AG04450 (cell line): Measurements from ENCODE around the gene SPRED3. TPM values are rescaled to one million over a fixed set of nuclear protein-coding genes. Genes with fewer than 3 reads are reported as not detected.
A peak's percentile ranks its signal among the peaks of the same experiment; 100 is the strongest.

Experiments
- CTCF ChIA-PET: fragments of 300-600, 350-600 bp; formaldehyde crosslinking; extraction: SDS; loops from one replicate; lab custom pipeline; 2022; ENCODE audit warnings: antibody characterized with exemption, inconsistent platforms; lab: Charles Lee
- POLR2A ChIA-PET: fragments of 350-600 bp; formaldehyde crosslinking; extraction: SDS; loops from one replicate; lab custom pipeline; 2021; ENCODE audit warnings: antibody characterized with exemption, inconsistent platforms; lab: Yijun Ruan, JAX
- DNase-seq: peaks from one replicate; pipeline ENCODE4 v3.0.0-alpha.2; 2011; ENCODE audit warnings: low read depth, low spot score
- H3K27ac ChIP-seq: one replicate; pipeline ENCODE4 v1.5.1; 2012; ENCODE audit warnings: low read depth, low read length, control low read depth
- H3K27me3 ChIP-seq: one replicate; pipeline ENCODE4 v1.6.0; 2012; ENCODE audit warnings: low read length; ENCODE audit not compliant: control insufficient read depth, insufficient read depth
- H3K4me3 ChIP-seq: 2 replicates; pipeline ENCODE4 v1.5.1; 2011; ENCODE audit warnings: mild to moderate bottlenecking, low read depth, low read length, control low read depth
- H3K9me3 ChIP-seq: 2 replicates; pipeline ENCODE4 v1.5.1; 2012; ENCODE audit warnings: low read length; ENCODE audit not compliant: control insufficient read depth, insufficient read depth
- CTCF ChIP-seq: IDR thresholded peaks from 2 replicates; pipeline ENCODE4 v1.5.1; 2011; ENCODE audit warnings: low read depth, low read length, control low read depth, inconsistent platforms
- polyA plus RNA-seq: library from polyadenylated mRNA; depleted of rRNA; stranded (reverse); fragments of >200 nt; gene quantifications from 2 replicates; pipeline ENCODE4 v1.2.3, GENCODE V29; 2011

SPRED3 gene
- polyA plus RNA-seq, 1 experiment = 2.5 TPM

- no peaks in the 10 kb centered on the region for H3K9me3 ChIP-seq
- H3K27me3 ChIP-seq = no peaks in the 10 kb centered on the region
- H3K4me3 ChIP-seq = no peak overlapping the region
- H3K27ac ChIP-seq = no peak overlapping the region
- POLR2A ChIA-PET = no interaction called here
- TF ChIP-seq CTCF = no peak
- CTCF ChIA-PET = no interaction called here
- no peak for DNase-seq
Observed at GRCh38 chr19:38401148-38401547, 12.7 kb downstream of the SPRED3 start.

- Histone ChIP-seq H3K27ac (no peak overlapping the region), H3K27me3 (no peaks in the 10 kb centered on the region), H3K4me3 (peak overlapping the region; percentile 57), H3K9me3 (no peaks in the 10 kb centered on the region)
- no peak for DNase-seq
- TF ChIP-seq CTCF = no peak
- ChIA-PET POLR2A (interaction anchor here (0.6 to 2.7 kb wide), 9 partner anchors 10 to 676 kb away, joined by 3 to 29 read pairs (median 7); partner anchors contain the start of genes ACTN4, EIF3K, GGN and PSMD8), CTCF (interaction anchor here (0.5 to 3.8 kb wide), 48 partner anchors 9 to 938 kb away, joined by 3 to 67 read pairs (median 4); partner anchors contain the start of genes EIF3K, GGN, MRPS12 and PSMD8)
Observed at GRCh38 chr19:38402623-38402966, 14.1 kb downstream of the SPRED3 start.

GRCh38 chr19:38402967-38403674 is 14.6 kb downstream of the SPRED3 start, which contains the start of gene FAM98C:
Gene FAM98C, plus strand, starts transcription at chr19:38403093. Its CDS starts 61 bp downstream, at chr19:38403154.
- Histone ChIP-seq H3K27me3 (no peaks in the 10 kb centered on the region), H3K27ac (no peak within 1 kb of the TSS), H3K9me3 (no peaks in the 10 kb centered on the region), H3K4me3 (peak within 1 kb of the TSS; percentile 94)
- ChIA-PET CTCF (interaction anchor here (0.5 to 3.8 kb wide), 49 partner anchors 8 to 937 kb away, joined by 3 to 67 read pairs (median 4); partner anchors contain the start of genes CATSPERG, EIF3K, GGN and MRPS12), POLR2A (interaction anchor here (0.6 to 2.7 kb wide), 9 partner anchors 10 to 676 kb away, joined by 3 to 29 read pairs (median 7); partner anchors contain the start of genes ACTN4, EIF3K, GGN and PSMD8)
- peak; percentile 85 for DNase-seq
- TF ChIP-seq CTCF = peak; percentile 75

GRCh38 chr19:38404858-38405257 is 16.4 kb downstream of the SPRED3 start:
- ChIA-PET CTCF (interaction anchor here (0.9 to 3.8 kb wide), 5 partner anchors 9 to 526 kb away, joined by 3 to 67 read pairs (median 3); partner anchors contain the start of genes GGN, MRPS12 and SARS2), POLR2A (interaction anchor here (2.7 kb wide), 1 partner anchor 16 kb away, joined by 29 read pairs; the partner anchor contains the start of genes GGN and SPRED3)
- DNase-seq = no peak
- Histone ChIP-seq H3K4me3 (no peak overlapping the region), H3K27me3 (no peaks in the 10 kb centered on the region), H3K27ac (no peak overlapping the region), H3K9me3 (no peaks in the 10 kb centered on the region)
- no peak for TF ChIP-seq CTCF

GRCh38 chr19:38405276-38405675 is 16.8 kb downstream of the SPRED3 start:
- no peak overlapping the region for H3K27ac ChIP-seq
- DNase-seq = no peak
- no peaks in the 10 kb centered on the region for H3K9me3 ChIP-seq
- H3K4me3 ChIP-seq = no peak overlapping the region
- CTCF ChIA-PET = interaction anchor here (0.9 to 3.8 kb wide), 4 partner anchors 9 to 526 kb away, joined by 3 to 67 read pairs (median 22); partner anchors contain the start of genes MRPS12 and SARS2
- POLR2A ChIA-PET = no interaction called here
- no peaks in the 10 kb centered on the region for H3K27me3 ChIP-seq
- TF ChIP-seq CTCF = no peak
